HG02840 (cell line): ENCODE data around the gene RAB3GAP2.
"Not testable (repeated sequence)": the region's sequence is repeated elsewhere in the genome, so short reads cannot be mapped to it uniquely, and the experiment has no call there.

Source experiments
- ATAC-seq: cut with Tn5 transposase; IDR thresholded peaks from one replicate; pipeline ENCODE4 v1.9.1; 2021; ENCODE audit warnings: mild to moderate bottlenecking, moderate library complexity, moderate number of reproducible peaks; ENCODE audit not compliant: unreplicated experiment, low FRiP score

RAB3GAP2 gene

GRCh38 chr1:220291580-220291979 lies 19.3 kb upstream of the RAB3GAP2 start:
- ATAC-seq = no peak

GRCh38 chr1:220290140-220290761 lies 18.0 kb upstream of the RAB3GAP2 start:
- no peak for ATAC-seq

GRCh38 chr1:220287129-220287528 lies 14.9 kb upstream of the RAB3GAP2 start:
- no peak for ATAC-seq

GRCh38 chr1:220283625-220284024 lies 11.4 kb upstream of the RAB3GAP2 start:
- no peak for ATAC-seq

GRCh38 chr1:220281159-220281574 lies 8.9 kb upstream of the RAB3GAP2 start:
- no peak for ATAC-seq

GRCh38 chr1:220280249-220280648 lies 8.0 kb upstream of the RAB3GAP2 start:
- ATAC-seq = no peak

GRCh38 chr1:220278991-220279390 lies 6.7 kb upstream of the RAB3GAP2 start:
- ATAC-seq = no peak

GRCh38 chr1:220275430-220275829 lies 3.2 kb upstream of the RAB3GAP2 start:
- no peak for ATAC-seq

- ATAC-seq = no peak
These were observed 2.1 kb upstream of the RAB3GAP2 start for GRCh38 chr1:220274251-220274855.

- ATAC-seq = no peak
These were observed 513 bp upstream of the RAB3GAP2 start for GRCh38 chr1:220272841-220273090.

GRCh38 chr1:220271706-220272046 lies 577 bp downstream of the RAB3GAP2 start:
- ATAC-seq = peak; percentile 0

GRCh38 chr1:220269036-220269435 lies 3.2 kb downstream of the RAB3GAP2 start:
- no peak for ATAC-seq

GRCh38 chr1:220267630-220268029 lies 4.6 kb downstream of the RAB3GAP2 start:
- ATAC-seq = no peak

GRCh38 chr1:220260228-220260627 lies 12.0 kb downstream of the RAB3GAP2 start:
- ATAC-seq = not testable (repeated sequence)

GRCh38 chr1:220259756-220260155 lies 12.5 kb downstream of the RAB3GAP2 start:
- ATAC-seq = not testable (repeated sequence)

GRCh38 chr1:220256194-220256593 lies 16.1 kb downstream of the RAB3GAP2 start:
- not testable (repeated sequence) for ATAC-seq

- no peak for ATAC-seq
These were observed 17.0 kb downstream of the RAB3GAP2 start for GRCh38 chr1:220255204-220255603.

GRCh38 chr1:220253290-220253689 lies 19.0 kb downstream of the RAB3GAP2 start:
- ATAC-seq = not testable (repeated sequence)

- no peak for ATAC-seq
These were observed 21.0 kb downstream of the RAB3GAP2 start for GRCh38 chr1:220251272-220251671.

GRCh38 chr1:220250681-220251080 lies 21.6 kb downstream of the RAB3GAP2 start:
- ATAC-seq = no peak

- no peak for ATAC-seq
These were observed 22.7 kb downstream of the RAB3GAP2 start for GRCh38 chr1:220249522-220249921.

- not testable (repeated sequence) for ATAC-seq
These were observed 23.5 kb downstream of the RAB3GAP2 start for GRCh38 chr1:220248715-220249265.
